HG03025 (cell line): ENCODE measurements around the gene MAP1S.

ENCODE experiments used
- ATAC-seq: cut with Tn5 transposase; IDR thresholded peaks from one replicate; pipeline ENCODE4 v1.9.1; 2021; ENCODE audit warnings: mild to moderate bottlenecking, moderate library complexity; ENCODE audit not compliant: unreplicated experiment, low FRiP score

MAP1S gene

DNA sequence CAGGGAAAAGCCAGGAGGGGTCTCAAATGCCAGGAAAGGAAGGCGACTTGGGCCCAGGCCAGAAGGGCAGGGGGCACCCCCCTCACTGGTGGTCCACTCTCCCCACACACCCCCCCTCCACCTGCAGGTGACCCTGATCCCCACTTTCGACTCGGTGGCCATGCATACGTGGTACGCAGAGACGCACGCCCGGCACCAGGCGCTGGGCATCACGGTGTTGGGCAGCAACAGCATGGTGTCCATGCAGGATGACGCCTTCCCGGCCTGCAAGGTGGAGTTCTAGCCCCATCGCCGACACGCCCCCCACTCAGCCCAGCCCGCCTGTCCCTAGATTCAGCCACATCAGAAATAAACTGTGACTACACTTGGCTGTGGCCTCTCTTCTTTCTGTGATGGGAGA, 14.9 kb downstream of the MAP1S start:
- no peak for ATAC-seq

DNA sequence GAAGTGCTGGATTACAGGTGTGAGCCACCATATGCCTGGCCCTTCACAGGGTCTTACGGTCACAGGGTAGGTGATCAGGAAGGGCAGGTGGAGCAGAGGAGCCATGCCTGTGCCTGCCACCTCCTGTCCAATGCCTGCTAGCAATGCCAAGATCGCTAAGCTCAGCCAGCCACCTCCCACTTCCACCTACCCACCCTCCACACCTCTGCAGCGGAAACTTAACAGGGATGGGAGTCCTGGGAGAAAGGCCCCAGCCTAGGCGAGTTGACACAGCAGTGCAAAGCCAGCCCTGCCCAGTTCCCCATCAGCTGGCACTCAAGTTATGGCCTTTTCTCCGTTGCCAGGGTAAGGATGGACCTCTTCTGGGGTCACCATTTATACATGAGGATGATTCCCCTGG, 16.1 kb downstream of the MAP1S start:
- ATAC-seq, result no peak

DNA sequence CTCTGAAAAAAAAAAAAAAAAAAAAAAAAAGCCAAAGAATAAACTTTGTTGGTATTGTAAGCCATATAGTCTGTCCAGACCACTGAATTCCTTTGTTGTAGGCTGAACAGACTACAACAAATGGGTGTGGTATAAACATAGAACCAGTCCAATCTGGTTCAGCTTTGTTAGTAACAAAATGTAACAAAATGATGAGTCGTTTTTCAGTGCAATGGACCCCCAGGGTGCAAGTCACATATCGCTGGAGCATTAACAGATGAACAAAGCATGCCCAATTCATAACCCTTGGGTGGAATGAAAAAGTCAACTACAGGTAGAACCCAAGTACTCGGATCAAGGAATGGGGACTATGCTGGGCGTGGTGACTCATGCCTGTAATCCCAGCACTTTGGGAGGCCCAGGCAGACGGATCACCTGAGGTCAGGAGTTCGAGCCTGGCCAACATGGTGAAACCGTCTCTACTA, 18.4 kb downstream of the MAP1S start:
- ATAC-seq, result no peak

DNA sequence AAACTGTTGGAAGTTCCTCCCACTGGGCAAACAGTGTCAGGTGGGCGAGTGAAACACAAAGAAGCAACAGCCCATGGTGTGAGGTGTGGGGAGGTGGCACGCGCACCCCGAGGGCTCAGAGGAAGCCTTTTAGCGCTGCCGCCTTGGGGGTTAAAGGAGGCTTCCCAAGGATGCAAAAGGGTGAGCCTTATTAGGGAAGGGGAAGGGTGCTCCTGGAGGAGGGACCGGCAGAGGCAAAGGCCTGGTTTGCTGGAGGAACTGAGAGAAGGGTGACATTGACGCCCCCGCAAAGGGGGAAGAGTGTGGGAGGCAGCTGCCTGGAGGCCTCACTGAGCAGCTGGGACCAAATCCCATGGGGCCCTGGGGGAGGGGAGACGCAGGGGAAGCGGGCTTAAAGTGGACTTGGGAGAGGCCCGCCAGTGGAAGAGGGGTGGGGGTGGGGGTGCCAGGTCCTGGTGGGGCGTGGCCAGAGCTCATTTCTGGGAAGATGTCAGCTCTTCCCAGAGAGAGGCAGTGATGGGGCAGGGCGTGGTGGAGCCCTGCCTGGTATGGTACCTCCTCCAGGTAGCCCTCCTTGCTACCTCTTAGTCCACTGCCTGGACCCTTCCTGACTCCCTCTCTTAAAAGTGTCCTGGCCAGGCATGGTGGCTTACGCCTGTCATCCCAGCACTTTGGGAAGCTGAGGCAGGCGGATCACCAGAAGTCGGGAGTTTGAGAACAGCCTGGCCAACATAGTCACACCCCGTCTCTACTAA, 20.0 kb downstream of the MAP1S start:
- ATAC-seq, result peak; percentile 49

DNA sequence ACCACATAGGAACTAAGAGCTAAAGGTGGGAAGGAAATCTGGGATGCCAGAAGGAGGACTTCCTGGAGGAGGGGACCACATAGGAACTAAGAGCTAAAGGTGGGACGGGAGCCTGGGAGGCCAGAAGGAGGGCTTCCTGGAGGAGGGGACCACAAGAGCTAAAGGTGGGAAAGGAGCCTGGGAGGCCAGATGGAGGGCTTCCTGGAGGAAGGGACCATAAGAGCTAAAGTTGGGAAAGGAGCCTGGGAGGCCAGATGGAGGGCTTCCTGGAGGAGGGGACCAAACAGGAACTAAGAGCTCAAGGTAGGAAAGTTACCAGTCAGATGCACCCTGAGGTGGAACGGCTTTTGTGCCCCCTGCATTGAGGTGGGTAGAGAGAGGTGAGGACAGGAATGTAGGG, 22.2 kb downstream of the MAP1S start:
- no peak for ATAC-seq

DNA sequence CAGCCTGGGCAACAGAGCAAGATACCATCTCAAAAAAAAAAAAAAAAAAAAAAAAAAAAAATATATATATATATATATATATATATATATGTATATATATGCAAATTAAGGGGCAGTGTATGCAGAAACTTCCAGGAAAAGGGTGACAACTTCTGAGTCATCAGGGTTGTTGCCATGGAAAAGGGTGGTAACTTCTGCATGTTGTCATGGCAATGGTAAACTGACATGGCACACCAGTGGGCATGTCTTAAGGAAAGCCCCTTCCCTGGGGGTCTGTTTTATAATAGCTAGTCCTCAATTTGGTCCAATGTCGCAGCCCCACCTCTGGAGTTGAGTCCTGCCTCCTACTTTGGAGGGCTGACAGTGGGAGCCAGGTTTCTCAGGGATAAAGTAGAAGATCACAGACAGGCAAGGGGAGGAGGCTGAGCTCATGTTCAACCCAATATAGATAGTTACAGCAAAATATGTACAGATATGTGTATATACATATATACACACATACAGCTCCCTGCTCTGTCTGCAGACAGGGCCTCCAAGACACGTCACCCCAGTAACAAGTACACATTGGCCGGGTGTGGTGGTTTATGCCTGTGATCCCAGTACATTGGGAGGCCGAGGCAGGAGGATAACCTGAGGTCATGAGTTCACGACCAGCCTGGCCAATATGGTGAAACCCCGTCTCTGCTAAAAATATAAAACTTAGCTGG, 24.7 kb downstream of the MAP1S start:
- ATAC-seq, result no peak

DNA sequence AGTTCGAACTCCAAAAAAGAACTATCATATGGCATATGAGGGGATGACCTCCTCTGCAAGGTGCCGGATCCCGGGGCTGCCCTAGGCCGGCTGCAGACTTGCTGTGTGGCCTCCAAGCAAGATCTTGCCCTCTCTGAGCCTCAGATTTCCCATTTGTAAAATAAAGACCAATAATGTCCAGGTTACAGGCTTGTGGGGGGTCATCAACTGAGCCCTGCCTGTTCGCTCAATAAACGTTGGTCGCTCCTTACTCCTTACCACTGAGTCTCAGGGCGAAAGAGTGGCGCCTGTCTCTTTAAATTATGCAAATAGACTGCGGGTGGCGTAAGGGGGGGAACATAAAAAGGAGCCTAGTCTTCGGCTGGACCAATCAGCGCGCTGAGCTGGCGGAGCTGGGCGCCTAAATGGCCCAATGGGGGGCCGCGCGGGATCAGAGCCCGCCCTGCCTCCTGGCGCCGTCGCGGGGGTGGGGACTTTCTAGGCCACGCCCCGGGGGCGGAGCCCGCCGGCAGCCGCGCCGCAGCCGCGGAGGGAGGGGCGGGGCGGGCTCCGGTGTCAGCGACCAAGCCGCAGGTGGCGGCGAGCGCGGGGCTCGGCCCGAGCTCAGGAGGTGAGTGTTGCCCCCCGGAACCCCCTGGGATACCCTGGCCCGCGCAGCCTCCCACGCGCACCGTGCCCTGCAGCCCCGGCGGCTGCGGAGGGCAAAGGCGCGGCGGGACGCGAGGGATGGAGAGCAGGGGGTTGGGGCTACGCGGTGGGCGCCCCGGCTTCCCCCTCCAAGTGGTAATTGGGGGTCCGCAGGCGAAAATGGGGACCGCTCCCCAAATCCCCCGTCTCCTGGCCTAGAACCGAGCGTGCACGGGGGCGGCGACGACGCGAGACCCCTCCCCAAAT, 28.2 kb downstream of the MAP1S start:
- peak; percentile 69 for ATAC-seq

DNA sequence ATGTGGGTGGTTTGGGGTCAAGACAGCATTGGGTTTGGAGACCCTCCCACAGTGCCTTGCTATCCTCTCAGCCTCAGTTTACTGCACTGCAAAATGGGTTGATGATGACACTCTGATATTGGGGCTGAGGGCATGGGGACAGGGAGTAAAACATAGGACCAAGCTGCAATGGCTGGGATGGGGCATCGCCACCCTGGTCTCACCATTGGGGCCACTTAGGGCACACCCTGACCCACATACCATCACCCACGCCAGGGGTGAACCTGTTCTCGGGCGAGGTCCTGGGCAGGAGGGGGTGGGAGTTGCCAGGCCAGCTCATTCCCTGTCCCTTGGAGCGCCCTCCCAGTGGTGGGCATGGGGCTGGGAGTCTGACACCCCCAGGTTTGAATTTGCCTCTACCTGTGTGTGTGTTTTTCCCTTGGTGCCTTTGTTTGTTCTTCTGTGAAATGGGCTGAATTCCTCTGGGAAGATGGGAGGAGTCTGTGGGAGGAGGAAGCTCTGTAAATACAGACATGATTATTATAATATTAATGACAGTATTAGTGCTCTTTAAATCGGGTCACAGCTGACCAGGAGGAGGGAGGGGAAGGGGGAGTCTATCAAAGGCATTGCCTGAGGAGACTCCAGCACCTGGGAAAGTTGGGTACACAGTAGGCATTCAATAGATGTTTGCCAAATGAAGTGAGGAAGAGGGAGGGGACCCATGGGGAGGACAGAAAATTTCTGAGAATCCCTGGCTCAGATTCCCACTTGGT, 29.8 kb downstream of the MAP1S start:
- ATAC-seq, result no peak

DNA sequence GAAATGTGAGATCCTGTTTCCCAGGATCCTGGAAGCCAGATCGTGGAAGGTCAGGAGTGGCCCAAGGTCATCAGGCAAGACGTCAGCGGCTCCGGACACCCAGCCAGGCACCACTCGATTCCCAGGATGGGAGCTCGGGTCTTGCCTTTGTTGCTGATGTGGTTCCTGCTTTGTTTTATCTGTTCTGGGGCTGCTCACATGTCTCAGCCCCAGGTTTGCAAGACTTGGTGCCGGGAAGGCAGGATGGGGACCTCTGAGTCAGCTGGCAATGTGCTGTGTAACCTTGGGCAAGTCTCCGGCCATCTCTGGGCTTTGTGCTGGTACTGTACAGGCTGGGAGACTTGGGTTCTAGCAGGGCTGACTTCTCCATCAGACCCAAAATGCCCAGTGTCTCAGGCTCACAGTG, 30.6 kb downstream of the MAP1S start:
- no peak for ATAC-seq

DNA sequence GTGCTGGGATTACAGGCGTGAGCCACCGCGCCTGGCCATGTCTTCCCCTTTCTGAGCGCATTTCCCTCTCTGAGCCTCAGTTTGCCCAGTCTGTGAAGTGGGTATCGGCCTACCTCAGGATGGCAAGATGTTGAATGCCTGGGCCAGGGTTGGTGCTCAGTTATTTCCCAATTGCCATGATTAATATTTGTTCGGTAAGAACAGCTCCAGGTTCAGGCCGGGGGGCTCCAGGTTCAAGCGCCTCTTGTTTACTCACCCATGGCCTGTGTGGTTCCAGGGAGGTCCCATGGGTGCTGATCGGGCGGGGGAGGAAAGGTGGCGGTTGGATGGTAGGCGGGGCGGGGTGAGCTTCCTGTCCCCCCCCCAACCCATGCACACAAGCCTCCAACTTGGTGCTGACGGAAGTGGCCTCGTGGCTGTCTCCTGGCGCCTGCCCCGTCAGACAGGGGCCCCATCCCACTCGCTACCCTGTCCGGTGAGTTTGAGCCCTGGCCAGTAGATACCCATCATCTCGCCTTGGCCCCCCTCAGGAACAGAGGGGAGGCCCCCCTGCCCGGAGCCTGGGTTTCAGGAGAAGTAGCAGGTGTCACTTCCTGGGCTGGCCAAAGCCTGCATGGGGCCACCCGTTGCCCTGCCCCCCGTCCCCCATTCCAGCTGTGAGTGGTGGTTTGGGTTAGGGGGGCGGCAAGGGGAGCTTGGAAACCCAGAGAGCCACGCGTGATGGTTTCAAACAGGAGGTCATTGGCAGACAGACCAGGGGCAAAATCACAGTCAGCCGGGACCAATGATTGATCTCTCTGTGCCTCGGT, 32.0 kb downstream of the MAP1S start, which contains the start of gene FCHO1:
Gene FCHO1, plus strand, starts transcription at position 375 of the 809 bp plus-strand sequence. CDS start 3,688 bp downstream, outside the sequence.
- ATAC-seq, result no peak

DNA sequence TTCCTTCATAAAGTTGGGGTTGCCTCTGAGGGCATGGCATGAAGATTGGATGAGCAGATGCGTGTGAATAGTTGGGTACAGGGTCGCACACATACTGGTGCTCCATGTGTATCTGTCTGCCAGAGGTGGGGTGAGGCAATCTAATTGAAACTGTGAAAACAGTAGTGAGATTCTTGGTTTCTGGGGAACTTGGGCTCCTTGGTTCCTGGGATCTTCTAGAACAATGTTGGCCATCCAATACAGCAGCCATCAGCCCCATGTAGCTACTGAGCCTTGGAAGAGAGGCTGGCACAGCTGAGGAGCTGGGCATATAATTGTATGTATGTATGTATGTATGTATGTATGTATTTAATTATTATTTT, 32.6 kb downstream of the MAP1S start:
- ATAC-seq, result no peak

DNA sequence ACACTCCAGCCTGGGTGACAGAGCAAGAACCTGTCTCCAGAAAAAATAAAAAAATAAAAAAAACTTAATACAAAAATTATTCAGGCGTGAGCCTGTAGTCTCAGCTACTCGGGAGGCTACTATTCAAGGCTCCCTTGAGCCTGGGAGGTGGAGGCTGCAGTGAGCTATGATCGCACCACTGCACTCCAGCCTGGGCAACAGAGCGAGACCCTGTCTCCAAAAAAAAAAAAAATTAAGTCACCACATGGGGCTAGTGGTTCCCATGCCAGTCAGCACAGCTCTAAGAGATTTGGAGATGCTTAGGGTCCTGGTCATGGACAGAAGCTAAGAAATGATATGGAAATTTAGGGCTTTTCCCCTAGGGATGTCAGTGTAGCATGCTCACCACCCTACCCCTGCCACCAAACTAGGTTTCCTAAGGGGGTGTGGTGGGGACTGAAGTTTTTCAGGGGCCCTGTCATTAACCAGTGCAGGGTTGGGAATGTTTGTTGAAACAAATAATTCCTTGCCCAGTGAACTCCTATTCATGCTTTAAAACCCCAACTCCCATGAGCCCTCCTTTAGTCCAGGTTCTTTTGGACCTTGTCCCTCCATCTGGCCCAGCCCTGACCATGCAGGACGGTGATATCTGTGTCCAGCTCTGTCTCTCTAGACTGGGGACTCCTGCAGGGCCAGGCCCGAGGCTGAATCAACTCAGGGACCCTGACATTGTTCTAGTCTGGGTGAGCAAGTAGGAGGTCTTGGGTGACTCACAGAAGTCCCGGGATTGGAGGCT, 33.8 kb downstream of the MAP1S start:
- ATAC-seq, result no peak

DNA sequence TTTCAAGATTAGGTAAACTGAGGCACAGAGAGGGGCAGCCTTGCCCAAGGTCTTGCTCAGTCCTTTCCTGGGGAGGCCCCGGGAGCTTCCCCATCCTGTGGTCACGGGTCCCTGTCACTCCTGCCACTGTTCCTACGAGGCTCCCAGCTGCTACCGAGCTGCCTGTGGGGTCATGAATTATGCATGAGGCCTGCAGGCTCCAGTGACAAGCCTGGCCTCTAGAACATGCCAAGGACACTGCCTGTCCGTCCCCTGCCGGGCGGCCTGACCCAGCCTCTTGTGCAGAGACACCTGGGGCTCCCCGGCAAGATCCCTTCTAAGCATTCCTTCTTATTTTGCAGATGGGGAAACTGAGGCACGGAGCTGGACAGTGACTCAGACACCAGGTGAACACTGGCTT, 34.7 kb downstream of the MAP1S start:
- ATAC-seq, result no peak

DNA sequence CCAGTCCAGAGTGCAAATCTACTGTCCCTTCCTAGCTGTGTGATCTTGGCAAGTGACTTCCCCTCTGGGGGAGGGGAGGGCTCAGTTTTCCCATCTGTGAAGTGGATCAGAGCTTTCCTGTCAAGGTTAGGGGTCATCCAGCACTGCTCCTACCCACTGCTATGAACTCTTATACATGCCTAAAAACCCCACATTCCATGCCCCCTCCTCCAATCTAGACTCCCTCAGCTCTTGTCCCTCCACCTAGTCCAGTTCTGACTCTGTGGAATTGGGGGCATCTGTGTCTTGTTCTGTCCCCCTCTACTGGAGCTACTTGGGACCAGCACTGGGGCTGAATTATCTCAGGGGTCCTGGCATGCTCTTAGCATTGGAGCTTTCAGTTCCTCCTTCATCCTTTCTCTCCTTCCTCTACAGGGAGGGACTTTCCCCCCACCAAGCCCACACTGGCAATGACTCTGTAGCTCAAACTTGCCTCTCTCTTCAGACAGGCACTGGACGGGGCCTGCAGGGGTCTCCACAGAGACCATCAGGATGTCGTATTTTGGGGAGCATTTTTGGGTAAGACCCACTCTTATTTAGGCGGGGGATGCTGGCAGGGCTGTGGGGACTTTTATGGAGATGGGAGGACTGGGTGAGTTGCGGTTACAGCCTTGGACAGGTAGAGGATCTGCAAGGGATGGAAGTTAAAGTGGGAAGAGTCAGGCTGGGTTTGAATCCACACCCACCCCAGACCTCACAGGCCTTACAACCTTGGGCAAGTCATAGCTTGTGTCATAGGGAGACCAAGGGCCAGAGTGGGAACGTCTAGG, 35.6 kb downstream of the MAP1S start:
- no peak for ATAC-seq

DNA sequence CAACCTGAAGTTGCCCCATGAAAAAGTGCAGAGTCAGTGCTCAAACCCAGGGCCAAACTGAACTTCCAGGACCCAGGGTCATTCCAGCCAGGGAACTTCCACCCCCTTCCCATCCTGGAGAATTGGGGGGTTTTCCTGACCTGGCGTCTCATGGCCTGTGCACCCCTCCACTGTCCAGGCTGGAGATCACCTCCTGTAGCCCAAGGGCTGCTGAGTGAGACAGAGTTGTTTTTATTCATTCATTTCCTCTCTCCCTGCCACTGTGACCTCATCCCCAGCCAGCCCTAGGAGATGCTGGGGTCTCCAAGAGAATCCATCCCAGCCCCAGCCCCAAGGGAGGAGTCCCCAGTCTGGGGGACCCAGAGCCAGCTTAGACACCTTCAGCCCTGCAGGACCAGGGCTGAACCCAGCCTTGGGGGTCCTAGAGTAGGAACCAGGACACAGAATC, 36.2 kb downstream of the MAP1S start:
- ATAC-seq, result no peak

DNA sequence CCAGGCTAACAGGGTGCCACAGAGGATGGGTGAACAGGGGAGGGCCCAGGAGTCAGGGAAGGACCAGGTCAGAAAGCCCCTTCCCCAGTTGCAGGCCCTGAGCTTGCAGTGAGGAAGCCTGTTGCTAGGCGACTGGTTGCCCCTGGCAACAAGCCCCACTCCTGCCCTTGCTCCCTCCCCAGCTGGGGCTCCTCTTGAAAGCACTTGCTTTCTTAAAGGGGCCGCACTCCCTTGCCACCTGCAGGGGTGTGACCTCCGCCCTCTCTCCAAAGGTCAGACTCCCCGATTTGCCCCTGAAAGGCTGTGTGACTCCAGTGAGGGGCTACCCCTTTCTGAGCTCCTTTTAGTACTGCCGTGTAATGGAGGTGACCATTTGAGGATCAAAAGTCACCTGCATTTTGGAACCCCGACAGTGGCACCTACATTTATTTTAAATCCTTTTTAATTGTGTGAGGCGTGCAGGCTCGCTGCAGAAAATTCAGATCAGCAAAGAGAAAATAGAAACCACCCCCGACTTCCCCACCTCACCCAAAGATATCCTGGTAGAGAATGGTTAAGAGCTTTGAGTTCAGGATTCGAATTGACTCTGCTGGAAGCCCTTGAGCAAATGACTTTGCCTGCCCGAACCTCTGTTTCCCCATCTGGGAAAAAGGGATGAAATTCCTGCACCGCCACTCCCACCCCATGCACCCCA, 36.8 kb downstream of the MAP1S start:
- ATAC-seq, result no peak

DNA sequence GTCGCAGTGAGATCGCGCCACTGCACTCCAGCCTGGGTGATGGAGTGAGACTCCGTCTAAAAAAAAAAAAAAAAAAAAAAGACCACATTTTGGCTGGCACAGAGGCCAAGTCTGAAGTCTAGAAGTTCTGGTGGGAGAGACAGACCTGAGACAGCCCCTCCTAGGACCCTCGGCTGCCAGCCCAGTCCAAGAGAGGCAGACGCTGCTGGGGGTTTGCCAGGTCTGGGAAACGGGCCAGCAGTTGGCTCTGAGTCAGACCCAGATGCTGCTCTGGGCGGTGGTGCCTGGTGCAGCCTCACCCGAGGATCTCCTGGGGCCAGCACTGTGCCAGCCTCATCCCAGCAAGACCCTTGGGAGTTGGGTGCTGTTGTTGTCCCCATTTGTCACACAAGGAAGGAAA, 37.8 kb downstream of the MAP1S start:
- no peak for ATAC-seq
